GM12878 (cell line): ENCODE data around the gene RPUSD2. TPM values are rescaled to one million over a fixed set of nuclear protein-coding genes. Genes with fewer than 3 reads are reported as not detected.

ENCODE experiments used
- BACH1 ChIP-seq: fragments of 450-650 bp; IDR thresholded peaks from 2 replicates; pipeline ENCODE4 v1.6.1; 2017; ENCODE audit warnings: mild to moderate bottlenecking, borderline replicate concordance
- BCL11A ChIP-seq: IDR thresholded peaks from 2 replicates; pipeline ENCODE4 v1.6.1; 2011; ENCODE audit warnings: low read depth, low read length
- CHD1 ChIP-seq: IDR thresholded peaks from 2 replicates; pipeline ENCODE4 v1.6.1; 2012; ENCODE audit warnings: low read depth, low read length, improper control_type of control experiment
- DPF2 ChIP-seq: fragments of 450-650 bp; IDR thresholded peaks from 2 replicates; pipeline ENCODE4 v1.6.1; 2017; ENCODE audit warnings: mild to moderate bottlenecking
- ETV6 ChIP-seq, 2 experiments: fragments of 450-650 bp in 1 of 2; IDR thresholded peaks in 1 of 2; conservative IDR thresholded peaks in 1 of 2; 2 replicates each; pipeline ENCODE4 v1.6.1; 2014; ENCODE audit warnings: antibody characterized with exemption in 1 of 2, borderline replicate concordance in 1 of 2, low read depth in 1 of 2, mild to moderate bottlenecking in 1 of 2, moderate library complexity in 1 of 2
- GATAD2B ChIP-seq: fragments of 450-650 bp; conservative IDR thresholded peaks from 2 replicates; pipeline ENCODE4 v1.6.1; 2017; ENCODE audit warnings: low read depth, mild to moderate bottlenecking, moderate library complexity
- HDAC6 ChIP-seq: fragments of 200-600 bp; sonication (generic); IDR thresholded peaks from one replicate; pipeline ENCODE4 v1.8.0; 2017; ENCODE audit warnings: antibody characterized with exemption; ENCODE audit not compliant: unreplicated experiment
- IRF4 ChIP-seq: IDR thresholded peaks from 2 replicates; pipeline ENCODE4 v1.6.1; 2011; ENCODE audit warnings: low read depth, low read length
- KDM1A ChIP-seq: fragments of 200-600 bp; sonication (generic); IDR thresholded peaks from 2 replicates; pipeline ENCODE4 v1.6.1; 2016; ENCODE audit warnings: borderline replicate concordance
- NFIC ChIP-seq: IDR thresholded peaks from 2 replicates; pipeline ENCODE4 v1.6.1; 2012; ENCODE audit warnings: low read depth, mild to moderate bottlenecking, inconsistent platforms, low read length, moderate library complexity
- NR2C1 ChIP-seq: fragments of 450-650 bp; IDR thresholded peaks from 2 replicates; pipeline ENCODE4 v1.6.1; 2017; ENCODE audit warnings: antibody characterized with exemption, mild to moderate bottlenecking, moderate library complexity
- POLR2A ChIP-seq: IDR thresholded peaks from 2 replicates; pipeline ENCODE4 v1.6.1; 2011; ENCODE audit warnings: low read depth, mild to moderate bottlenecking, low read length
- PRDM15 ChIP-seq: fragments of 450-650 bp; formaldehyde crosslinking; IDR thresholded peaks from 2 replicates; pipeline ENCODE4 v1.4.0; 2020; ENCODE audit warnings: mild to moderate bottlenecking, moderate library complexity
- REST ChIP-seq: IDR thresholded peaks from 2 replicates; pipeline ENCODE4 v1.6.1; 2012; ENCODE audit warnings: mild to moderate bottlenecking, low read depth, low read length
- STAT1 ChIP-seq: fragments of 450-650 bp; conservative IDR thresholded peaks from 2 replicates; pipeline ENCODE4 v1.6.1; 2014; ENCODE audit warnings: antibody characterized with exemption, mild to moderate bottlenecking
- TAF1 ChIP-seq: IDR thresholded peaks from 2 replicates; pipeline ENCODE4 v1.6.1; 2011; ENCODE audit warnings: mild to moderate bottlenecking, low read depth, low read length, borderline replicate concordance
- ZNF274 ChIP-seq: IDR thresholded peaks from one replicate; pipeline ENCODE4 v1.8.0; 2011; ENCODE audit not compliant: insufficient read length, insufficient read depth
- ZNF384 ChIP-seq: IDR thresholded peaks from 2 replicates; pipeline ENCODE4 v1.6.1; 2012; ENCODE audit warnings: low read depth, mild to moderate bottlenecking, low read length, improper control_type of control experiment, borderline replicate concordance
- polyA plus RNA-seq, 11 experiments: library from polyadenylated mRNA; depleted of rRNA in 4 of 11; unstranded in 6 of 11; stranded (reverse) in 5 of 11; fragments of >200 nt; fragmentation: Nextera tagmentation in 4 of 11; fragmentation: Illumina TruSeq in 1 of 11; extraction: Ambion mirVana in 4 of 11; extraction: Trizol in 1 of 11; gene quantifications; 1 replicate in 1 of 11; 2 replicates in 10 of 11; pipeline versions ENCODE4 v1.2.1 to v1.2.3, GENCODE V29; 2011 to 2016; ENCODE audit warnings: inconsistent platforms in 2 of 11, missing spikeins in 2 of 11, low read depth in 1 of 11
- total RNA-seq, 4 experiments: library from RNA; depleted of rRNA in 3 of 4; stranded (reverse); fragments of >200 nt in 3 of 4; fragmentation: Illumina TruSeq in 1 of 4; extraction: Trizol in 1 of 4; gene quantifications; 2 replicates each; pipeline versions ENCODE4 v1.2.1 to v1.2.3, GENCODE V29; 2013 to 2021
- TF ChIP-seq, protein P1 (sequence below): fragments of 450-650 bp; IDR thresholded peaks from 2 replicates; pipeline ENCODE4 v1.6.1; 2017; ENCODE audit warnings: mild to moderate bottlenecking, moderate library complexity
- TF ChIP-seq, protein P2 (sequence below): fragments of 450-650 bp; IDR thresholded peaks from 2 replicates; pipeline ENCODE4 v1.6.1; 2017; ENCODE audit warnings: borderline replicate concordance

RPUSD2 gene
- total and polyA plus RNA-seq, 10 of the 15 experiments (the other 5 are each of a cell fraction or from before 2014, with no cell fraction given): 4.0 to 33.3 (median 18.5) TPM

DNA sequence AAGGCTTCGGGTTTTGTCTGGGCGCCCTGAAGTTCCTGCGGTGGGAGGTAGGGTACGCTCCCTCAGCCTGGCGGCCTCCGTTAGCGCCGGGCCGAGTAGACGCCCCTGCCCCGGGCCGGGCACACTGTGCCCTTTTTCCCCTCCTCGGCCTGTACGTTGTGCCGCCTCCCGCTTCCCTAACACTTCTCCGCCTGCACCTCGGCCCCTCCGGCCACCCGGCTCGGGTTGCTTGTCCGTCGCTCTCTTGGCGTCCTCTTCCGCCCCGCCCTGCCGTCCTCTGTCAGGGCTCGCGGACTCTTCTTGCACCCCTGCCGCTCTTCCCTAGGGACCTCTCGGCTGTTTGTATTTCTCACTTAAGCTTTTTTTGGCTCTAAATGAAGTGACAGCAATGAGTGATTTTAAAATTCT lies 25.3 kb downstream of the RPUSD2 start (continued):
- TF ChIP-seq ZNF274 (no peak), KDM1A (no peak), STAT1 (no peak), NFIC (no peak), ETV6 (conservative IDR thresholded peaks at IDR 0.05 in 1 of 2, IDR thresholded peaks at IDR 0.05 in 1 of 2; ENCODE audit: borderline replicate concordance in 1 of 2, low read depth in 1 of 2) (no peak), DPF2 (peak; percentile 51; the same call in 1 of the 2 replicates), PRDM15 (no peak), BCL11A (no peak), TAF1 (no peak), POLR2A (no peak), BACH1 (no peak), CHD1 (no peak), ZNF384 (peak; percentile 19; the same call in 1 of the 2 replicates), HDAC6 (no peak), GATAD2B (0 out of 2 replicates have a peak, but pooled peaks have one; percentile 49), IRF4 (no peak), NR2C1 (no peak), REST (no peak)
- TF ChIP-seq, protein P1, sequence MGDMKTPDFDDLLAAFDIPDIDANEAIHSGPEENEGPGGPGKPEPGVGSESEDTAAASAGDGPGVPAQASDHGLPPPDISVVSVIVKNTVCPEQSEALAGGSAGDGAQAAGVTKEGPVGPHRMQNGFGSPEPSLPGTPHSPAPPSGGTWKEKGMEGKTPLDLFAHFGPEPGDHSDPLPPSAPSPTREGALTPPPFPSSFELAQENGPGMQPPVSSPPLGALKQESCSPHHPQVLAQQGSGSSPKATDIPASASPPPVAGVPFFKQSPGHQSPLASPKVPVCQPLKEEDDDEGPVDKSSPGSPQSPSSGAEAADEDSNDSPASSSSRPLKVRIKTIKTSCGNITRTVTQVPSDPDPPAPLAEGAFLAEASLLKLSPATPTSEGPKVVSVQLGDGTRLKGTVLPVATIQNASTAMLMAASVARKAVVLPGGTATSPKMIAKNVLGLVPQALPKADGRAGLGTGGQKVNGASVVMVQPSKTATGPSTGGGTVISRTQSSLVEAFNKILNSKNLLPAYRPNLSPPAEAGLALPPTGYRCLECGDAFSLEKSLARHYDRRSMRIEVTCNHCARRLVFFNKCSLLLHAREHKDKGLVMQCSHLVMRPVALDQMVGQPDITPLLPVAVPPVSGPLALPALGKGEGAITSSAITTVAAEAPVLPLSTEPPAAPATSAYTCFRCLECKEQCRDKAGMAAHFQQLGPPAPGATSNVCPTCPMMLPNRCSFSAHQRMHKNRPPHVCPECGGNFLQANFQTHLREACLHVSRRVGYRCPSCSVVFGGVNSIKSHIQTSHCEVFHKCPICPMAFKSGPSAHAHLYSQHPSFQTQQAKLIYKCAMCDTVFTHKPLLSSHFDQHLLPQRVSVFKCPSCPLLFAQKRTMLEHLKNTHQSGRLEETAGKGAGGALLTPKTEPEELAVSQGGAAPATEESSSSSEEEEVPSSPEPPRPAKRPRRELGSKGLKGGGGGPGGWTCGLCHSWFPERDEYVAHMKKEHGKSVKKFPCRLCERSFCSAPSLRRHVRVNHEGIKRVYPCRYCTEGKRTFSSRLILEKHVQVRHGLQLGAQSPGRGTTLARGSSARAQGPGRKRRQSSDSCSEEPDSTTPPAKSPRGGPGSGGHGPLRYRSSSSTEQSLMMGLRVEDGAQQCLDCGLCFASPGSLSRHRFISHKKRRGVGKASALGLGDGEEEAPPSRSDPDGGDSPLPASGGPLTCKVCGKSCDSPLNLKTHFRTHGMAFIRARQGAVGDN: no peak
- TF ChIP-seq, protein P2, sequence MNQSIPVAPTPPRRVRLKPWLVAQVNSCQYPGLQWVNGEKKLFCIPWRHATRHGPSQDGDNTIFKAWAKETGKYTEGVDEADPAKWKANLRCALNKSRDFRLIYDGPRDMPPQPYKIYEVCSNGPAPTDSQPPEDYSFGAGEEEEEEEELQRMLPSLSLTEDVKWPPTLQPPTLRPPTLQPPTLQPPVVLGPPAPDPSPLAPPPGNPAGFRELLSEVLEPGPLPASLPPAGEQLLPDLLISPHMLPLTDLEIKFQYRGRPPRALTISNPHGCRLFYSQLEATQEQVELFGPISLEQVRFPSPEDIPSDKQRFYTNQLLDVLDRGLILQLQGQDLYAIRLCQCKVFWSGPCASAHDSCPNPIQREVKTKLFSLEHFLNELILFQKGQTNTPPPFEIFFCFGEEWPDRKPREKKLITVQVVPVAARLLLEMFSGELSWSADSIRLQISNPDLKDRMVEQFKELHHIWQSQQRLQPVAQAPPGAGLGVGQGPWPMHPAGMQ: no peak
